Right lobe of liver (tissue), 6 donors: ENCODE results near the gene NDUFAF2. TPM values are rescaled to one million over a fixed set of nuclear protein-coding genes. Genes with fewer than 3 reads are reported as not detected.
A peak's percentile ranks its signal among the peaks of the same experiment; 100 is the strongest.

Experiments
- ATAC-seq, 4 donors: fragments of 200-7000 bp; cut with Tn5 transposase; one replicate each; pipeline ENCODE4 v1.9.1; 2020; ENCODE audit warnings: mild to moderate bottlenecking in 4 of 4, moderate library complexity in 4 of 4
- DNase-seq, 3 donors: peaks; one replicate each; pipeline ENCODE4 v3.0.0-alpha.2; 2020
- H3K27ac ChIP-seq, 3 donors: fragments of 200-600 bp; one replicate each; pipeline ENCODE4 v1.8.0; 2022
- H3K27me3 ChIP-seq, 2 donors: fragments of 200-600 bp; one replicate each; pipeline ENCODE4 v1.8.0; 2022
- H3K36me3 ChIP-seq, 4 donors: fragments of 200-600 bp; sonication (generic) in 1 of 4; one replicate each; pipeline versions ENCODE4 v1.5.1 to v1.8.0; 2017 to 2022; ENCODE audit warnings: control low read depth in 1 of 4
- H3K4me1 ChIP-seq, 4 donors: fragments of 200-600 bp; sonication (generic) in 1 of 4; one replicate each; pipeline versions ENCODE4 v1.5.1 to v1.8.0; 2017 to 2022; ENCODE audit warnings: control low read depth in 1 of 4
- H3K4me3 ChIP-seq, 3 donors: fragments of 200-600 bp; one replicate each; pipeline ENCODE4 v1.8.0; 2022
- H3K9me3 ChIP-seq, 4 donors: fragments of 200-600 bp; sonication (generic) in 1 of 4; one replicate each; pipeline versions ENCODE4 v1.5.1 to v1.8.0; 2017 to 2022; ENCODE audit warnings: control low read depth in 1 of 4
- CTCF ChIP-seq, 4 donors: fragments of 200-600 bp in 3 of 4; fragments of 450-650 bp in 1 of 4; IDR thresholded peaks; one replicate each; pipeline versions ENCODE4 v1.5.1 to v1.8.0; 2016 to 2022; ENCODE audit warnings: antibody characterized with exemption in 4 of 4, mild to moderate bottlenecking in 2 of 4
- POLR2A ChIP-seq: fragments of 450-650 bp; IDR thresholded peaks from one replicate; pipeline ENCODE4 v1.6.1; 2017; ENCODE audit warnings: antibody characterized with exemption, mild to moderate bottlenecking
- WGBS: methylation state at CpG from one replicate; pipeline ENCODE4 v1.1.6; 2018; ENCODE audit warnings: low coverage, low lambda C conversion rate; ENCODE audit not compliant: insufficient coverage; ENCODE audit errors: missing lambda C conversion rate; 5-methylcytosine and 5-hydroxymethylcytosine counted together
- intact Hi-C, 2 donors: fragments of 100-400 bp; cut with DNase I; formaldehyde crosslinking; loops; one replicate each; pipeline versions ENCODE4 v1.11.2 to v1.14.1; 2022
- total RNA-seq, 6 experiments: library from RNA; depleted of rRNA in 2 of 6; stranded (reverse); fragments of >200 nt in 2 of 6; fragmentation: NEBNext Ultra II Directional in 3 of 6; extraction: Animal tissue kit (Norgen Biotek cat#: 25700) in 3 of 6; gene quantifications; one replicate each; pipeline versions ENCODE4 v1.1.0 to v1.2.4, GENCODE V29; 2016 to 2023
- donor health status: DM: no; HTN: yes; CAD: no.
- donor health status: DM: no; HTN: no; CAD: no.
- donor health status: DM: no; HTN: no; CAD: no.
- donor health status: DM: no; HTN: yes; CAD: no.
- donor health status: DM: no; HTN: yes; CAD: no.

The NDUFAF2 gene
- total RNA-seq, 6 experiments from 2014 or later: 8.4 to 30.1 (median 11.8) TPM

- H3K27me3 ChIP-seq: no peaks in the 10 kb centered on the region
- H3K36me3 ChIP-seq: no peaks in the 10 kb centered on the region
- WGBS: no CpG with 5 or more reads among the region's 2 CpGs
- DNase-seq: no peak
- H3K9me3 ChIP-seq: no peaks in the 10 kb centered on the region
- TF ChIP-seq CTCF (IDR thresholded peaks at IDR 0.05) (no peak), POLR2A (no peak)
- no peaks in the 10 kb centered on the region for H3K4me1 ChIP-seq
- no peak overlapping the region for H3K27ac ChIP-seq
- ATAC-seq: no peak
- intact Hi-C loops: no loop called here
- no peak overlapping the region for H3K4me3 ChIP-seq
These were observed 48.4 kb downstream of the NDUFAF2 start for GRCh38 chr5:60993425-60993824.

DNA sequence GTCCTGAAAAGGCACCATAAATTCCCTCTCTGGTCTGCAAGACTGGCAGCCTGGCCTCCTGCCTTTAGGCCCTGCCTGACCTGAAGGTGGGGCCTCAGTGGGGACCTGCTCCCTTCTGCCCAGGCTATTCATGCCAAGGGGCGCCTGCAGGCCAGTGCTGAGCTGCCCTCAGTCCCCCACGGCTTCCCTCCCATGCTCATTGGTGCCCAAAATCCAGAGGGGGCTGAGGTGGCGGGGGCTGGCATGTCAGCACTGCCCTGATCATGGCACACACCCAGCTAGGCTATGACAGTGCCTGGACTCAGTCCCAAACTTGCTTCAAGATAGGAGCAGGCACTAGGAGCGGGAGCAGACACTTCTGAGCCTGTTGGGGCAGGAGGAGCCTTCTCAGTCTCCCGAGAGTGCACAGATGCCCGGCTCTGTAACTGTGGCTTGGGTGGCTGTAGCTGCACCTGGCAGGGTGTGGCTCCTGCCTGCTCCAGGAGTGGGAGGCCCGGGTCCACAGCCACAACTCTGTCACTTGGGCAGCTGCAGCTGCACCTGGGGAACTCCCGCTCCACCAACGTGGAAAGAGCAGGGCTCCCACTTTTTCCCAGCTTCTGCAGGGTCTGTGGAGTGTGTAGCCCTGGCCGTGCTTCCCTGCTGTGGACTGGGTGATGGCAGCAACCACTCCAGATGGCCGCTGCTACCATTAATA, 49.0 kb downstream of the NDUFAF2 start:
- intact Hi-C loops: no loop called here
- Histone ChIP-seq H3K9me3 (no peaks in the 10 kb centered on the region), H3K4me1 (no peaks in the 10 kb centered on the region), H3K4me3 (no peak overlapping the region), H3K36me3 (no peaks in the 10 kb centered on the region), H3K27me3 (no peaks in the 10 kb centered on the region), H3K27ac (no peak overlapping the region)
- ATAC-seq (peak in 1 of 4 donors; percentile 18), DNase-seq (no peak)
- no peak for TF ChIP-seq CTCF (IDR thresholded peaks at IDR 0.05)
- no peak for TF ChIP-seq POLR2A
- 83% methylated on average over 3 of the region's 11 CpGs for WGBS

DNA sequence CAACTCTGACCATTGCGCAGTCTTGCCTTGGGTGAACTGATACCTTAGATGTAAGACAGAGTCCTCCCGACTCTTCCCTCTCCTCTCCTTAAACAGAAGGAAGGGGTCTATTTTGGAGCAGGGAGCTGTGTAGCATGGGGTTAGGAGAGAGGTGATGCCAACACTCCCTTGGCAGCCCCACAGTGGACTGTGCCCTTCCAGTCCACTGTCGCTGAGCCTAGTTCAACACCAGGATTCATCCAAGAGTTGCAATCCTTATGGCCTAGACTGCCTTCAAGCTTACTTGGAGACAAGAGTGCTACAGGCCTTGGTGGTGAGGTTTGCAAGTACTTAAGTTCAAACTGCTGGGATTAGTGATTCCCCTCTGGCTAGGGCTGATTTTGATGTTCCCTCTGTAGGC, 51.4 kb downstream of the NDUFAF2 start:
- H3K4me1 ChIP-seq: no peaks in the 10 kb centered on the region
- no peaks in the 10 kb centered on the region for H3K27me3 ChIP-seq
- intact Hi-C loops: no loop called here
- ATAC-seq (peak; percentile 67 to 97 (median 81)), DNase-seq (peak in 1 of 3 donors; percentile 60)
- no peaks in the 10 kb centered on the region for H3K36me3 ChIP-seq
- no peaks in the 10 kb centered on the region for H3K9me3 ChIP-seq
- H3K27ac ChIP-seq: no peak overlapping the region
- TF ChIP-seq CTCF (IDR thresholded peaks at IDR 0.05): no peak
- no peak for TF ChIP-seq POLR2A
- WGBS: no CpG with 5 or more reads among the region's 3 CpGs
- no peak overlapping the region for H3K4me3 ChIP-seq

- Histone ChIP-seq H3K4me1 (no peaks in the 10 kb centered on the region), H3K27me3 (no peaks in the 10 kb centered on the region), H3K4me3 (no peak overlapping the region), H3K27ac (no peak overlapping the region), H3K36me3 (no peaks in the 10 kb centered on the region), H3K9me3 (no peaks in the 10 kb centered on the region)
- intact Hi-C loops: no loop called here
- ATAC-seq: no peak
- WGBS: 88% methylated on average over 1 of the region's 1 CpG
- no peak for DNase-seq
- TF ChIP-seq POLR2A (no peak), CTCF (IDR thresholded peaks at IDR 0.05) (no peak)
These were observed 52.7 kb downstream of the NDUFAF2 start for GRCh38 chr5:60997721-60998120.

GRCh38 chr5:61000887-61001286, 55.9 kb downstream of the NDUFAF2 start:
- no peaks in the 10 kb centered on the region for H3K9me3 ChIP-seq
- intact Hi-C loops: no loop called here
- no peaks in the 10 kb centered on the region for H3K36me3 ChIP-seq
- DNase-seq: no peak
- H3K4me1 ChIP-seq: no peaks in the 10 kb centered on the region
- ATAC-seq: no peak
- TF ChIP-seq POLR2A: no peak
- TF ChIP-seq CTCF (IDR thresholded peaks at IDR 0.05): no peak
- no peaks in the 10 kb centered on the region for H3K27me3 ChIP-seq
- H3K27ac ChIP-seq: no peak overlapping the region
- no peak overlapping the region for H3K4me3 ChIP-seq
